ENCODE results near the gene NRG4. TPM values are rescaled to one million over a fixed set of nuclear protein-coding genes. Genes with fewer than 3 reads are reported as not detected.
"Not testable (repeated sequence)": the region's sequence is repeated elsewhere in the genome, so short reads cannot be mapped to it uniquely, and the experiment has no call there.

The NRG4 gene
- total and polyA plus RNA-seq, 2 experiments from 2014 or later: 0.50 to 1.5 TPM

DNA sequence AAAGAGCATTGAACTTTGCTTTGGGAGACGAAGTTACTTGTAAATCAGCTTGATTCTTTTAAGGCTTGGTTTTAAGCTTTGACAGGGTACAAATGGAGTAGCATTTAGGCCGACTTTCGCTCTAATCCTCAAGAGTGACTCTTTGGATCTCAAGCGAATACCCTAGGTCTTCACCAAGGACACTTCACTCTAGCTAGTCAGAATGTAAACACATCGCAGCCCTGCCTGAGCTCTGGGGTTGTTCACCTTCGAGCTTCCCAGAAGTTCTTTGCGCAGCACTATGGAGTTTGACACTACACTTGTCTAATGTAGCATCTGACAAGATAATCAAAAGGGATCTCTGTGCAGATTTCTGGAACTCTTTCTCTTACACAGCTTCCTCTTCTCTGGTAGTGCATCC, 22.3 kb downstream of the NRG4 start:
- no peaks in the 10 kb centered on the region for H3K9me2 ChIP-seq (replicated peaks; ENCODE audit: insufficient read depth)
- H3K79me2 ChIP-seq: no peaks in the 10 kb centered on the region
- no peak overlapping the region for H3K4me3 ChIP-seq
- WGBS (ENCODE audit: low lambda C conversion rate, missing lambda C conversion rate): 80% methylated on average over 7 of the region's 7 CpGs
- no peaks in the 10 kb centered on the region for H3K36me3 ChIP-seq (replicated peaks; ENCODE audit: insufficient read depth, low read depth)
- TF ChIP-seq, protein P1, sequence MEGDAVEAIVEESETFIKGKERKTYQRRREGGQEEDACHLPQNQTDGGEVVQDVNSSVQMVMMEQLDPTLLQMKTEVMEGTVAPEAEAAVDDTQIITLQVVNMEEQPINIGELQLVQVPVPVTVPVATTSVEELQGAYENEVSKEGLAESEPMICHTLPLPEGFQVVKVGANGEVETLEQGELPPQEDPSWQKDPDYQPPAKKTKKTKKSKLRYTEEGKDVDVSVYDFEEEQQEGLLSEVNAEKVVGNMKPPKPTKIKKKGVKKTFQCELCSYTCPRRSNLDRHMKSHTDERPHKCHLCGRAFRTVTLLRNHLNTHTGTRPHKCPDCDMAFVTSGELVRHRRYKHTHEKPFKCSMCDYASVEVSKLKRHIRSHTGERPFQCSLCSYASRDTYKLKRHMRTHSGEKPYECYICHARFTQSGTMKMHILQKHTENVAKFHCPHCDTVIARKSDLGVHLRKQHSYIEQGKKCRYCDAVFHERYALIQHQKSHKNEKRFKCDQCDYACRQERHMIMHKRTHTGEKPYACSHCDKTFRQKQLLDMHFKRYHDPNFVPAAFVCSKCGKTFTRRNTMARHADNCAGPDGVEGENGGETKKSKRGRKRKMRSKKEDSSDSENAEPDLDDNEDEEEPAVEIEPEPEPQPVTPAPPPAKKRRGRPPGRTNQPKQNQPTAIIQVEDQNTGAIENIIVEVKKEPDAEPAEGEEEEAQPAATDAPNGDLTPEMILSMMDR (IDR thresholded peaks at IDR 0.05; ENCODE audit: poor library complexity): no peak
- no peak for TF ChIP-seq EZH2phosphoT487 (IDR thresholded peaks at IDR 0.05; ENCODE audit: low read depth, severe bottlenecking, unreplicated experiment)
- TF ChIP-seq EZH2 (IDR thresholded peaks at IDR 0.05; ENCODE audit: borderline replicate concordance): no peak
- H2AFZ ChIP-seq: peak overlapping the region; percentile 24
- no peaks in the 10 kb centered on the region for H3K27me3 ChIP-seq
- H3K9me3 ChIP-seq (ENCODE audit: low read depth): no peaks in the 10 kb centered on the region
- H3K4me1 ChIP-seq (ENCODE audit: insufficient read depth): no peaks in the 10 kb centered on the region
- no peaks in the 10 kb centered on the region for H4K20me1 ChIP-seq (ENCODE audit: insufficient read depth, poor library complexity, severe bottlenecking)
- peak overlapping the region; percentile 31 for H3K27ac ChIP-seq
- no peak overlapping the region for H3K4me2 ChIP-seq
- DNase-seq (ENCODE audit: low spot score): no peak

- H4K20me1 ChIP-seq (ENCODE audit: insufficient read depth, poor library complexity, severe bottlenecking): no peaks in the 10 kb centered on the region
- no peaks in the 10 kb centered on the region for H3K4me1 ChIP-seq (ENCODE audit: insufficient read depth)
- DNase-seq (ENCODE audit: low spot score): peak; percentile 13
- H2AFZ ChIP-seq: no peak overlapping the region
- H3K36me3 ChIP-seq (replicated peaks; ENCODE audit: insufficient read depth, low read depth): no peaks in the 10 kb centered on the region
- peak overlapping the region; percentile 52 for H3K27ac ChIP-seq
- H3K9me3 ChIP-seq (ENCODE audit: low read depth): no peaks in the 10 kb centered on the region
- no peaks in the 10 kb centered on the region for H3K79me2 ChIP-seq
- WGBS (ENCODE audit: low lambda C conversion rate, missing lambda C conversion rate): 52% methylated on average over 2 of the region's 2 CpGs
- H3K4me2 ChIP-seq: no peak overlapping the region
- TF ChIP-seq EZH2phosphoT487 (IDR thresholded peaks at IDR 0.05; ENCODE audit: low read depth, severe bottlenecking, unreplicated experiment): no peak
- no peaks in the 10 kb centered on the region for H3K9me2 ChIP-seq (replicated peaks; ENCODE audit: insufficient read depth)
- H3K27me3 ChIP-seq: no peaks in the 10 kb centered on the region
- no peak overlapping the region for H3K4me3 ChIP-seq
Observed at GRCh38 chr15:75989045-75989444, 23.2 kb downstream of the NRG4 start.

- no peaks in the 10 kb centered on the region for H3K79me2 ChIP-seq
- TF ChIP-seq, protein P1 (IDR thresholded peaks at IDR 0.05; ENCODE audit: poor library complexity): no peak
- WGBS (ENCODE audit: low lambda C conversion rate, missing lambda C conversion rate): 93% methylated on average over 1 of the region's 1 CpG
Observed at GRCh38 chr15:75985971-75986370, 26.3 kb downstream of the NRG4 start.

DNA sequence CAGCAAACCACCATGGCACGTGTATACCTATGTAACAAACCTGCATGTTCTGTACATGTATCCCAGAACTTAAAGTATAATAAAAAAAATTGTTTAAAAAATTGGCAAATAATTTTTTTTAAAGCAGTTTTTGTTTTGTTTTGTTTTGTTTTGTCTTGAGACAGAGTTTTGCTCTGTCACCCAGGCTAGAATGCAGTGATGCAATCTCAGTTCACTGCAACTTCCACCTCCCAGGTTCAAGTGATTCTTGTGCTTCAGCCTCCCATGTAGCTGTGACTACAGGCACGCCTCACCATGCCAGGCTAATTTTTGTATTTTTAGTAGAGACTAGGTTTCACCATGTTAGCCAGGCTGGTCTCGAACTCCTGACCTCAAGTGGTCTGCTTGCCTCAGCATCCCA, 27.5 kb downstream of the NRG4 start:
- DNase-seq (ENCODE audit: low spot score); H3K27me3 ChIP-seq; H3K4me2 ChIP-seq; H3K9me3 ChIP-seq (ENCODE audit: low read depth); H2AFZ ChIP-seq; H4K20me1 ChIP-seq (ENCODE audit: insufficient read depth, poor library complexity, severe bottlenecking); H3K4me3 ChIP-seq; H3K27ac ChIP-seq; H3K79me2 ChIP-seq; H3K9me2 ChIP-seq (replicated peaks; ENCODE audit: insufficient read depth); H3K4me1 ChIP-seq (ENCODE audit: insufficient read depth); H3K36me3 ChIP-seq (replicated peaks; ENCODE audit: insufficient read depth, low read depth): not testable (repeated sequence)
- 88% methylated on average over 3 of the region's 3 CpGs for WGBS (ENCODE audit: low lambda C conversion rate, missing lambda C conversion rate)

More at GRCh38 chr15:75985971-75986370, 26.3 kb downstream of the NRG4 start:
- Histone ChIP-seq H3K4me2 (no peak overlapping the region), H3K27ac (no peak overlapping the region), H3K4me1 (ENCODE audit: insufficient read depth) (no peaks in the 10 kb centered on the region), H3K9me2 (replicated peaks; ENCODE audit: insufficient read depth) (no peaks in the 10 kb centered on the region), H3K4me3 (no peak overlapping the region), H3K9me3 (ENCODE audit: low read depth) (no peaks in the 10 kb centered on the region), H4K20me1 (ENCODE audit: insufficient read depth, poor library complexity, severe bottlenecking) (no peaks in the 10 kb centered on the region), H2AFZ (no peak overlapping the region), H3K36me3 (replicated peaks; ENCODE audit: insufficient read depth, low read depth) (no peaks in the 10 kb centered on the region), H3K27me3 (no peaks in the 10 kb centered on the region)
- no peak for DNase-seq (ENCODE audit: low spot score)

GRCh38 chr15:75982468-75982867, 29.8 kb downstream of the NRG4 start:
- no peak for DNase-seq (ENCODE audit: low spot score)
- Histone ChIP-seq H3K27ac (no peak overlapping the region), H3K79me2 (no peaks in the 10 kb centered on the region), H3K9me3 (ENCODE audit: low read depth) (no peaks in the 10 kb centered on the region), H3K4me2 (no peak overlapping the region), H4K20me1 (ENCODE audit: insufficient read depth, poor library complexity, severe bottlenecking) (no peaks in the 10 kb centered on the region), H3K36me3 (replicated peaks; ENCODE audit: insufficient read depth, low read depth) (no peaks in the 10 kb centered on the region), H3K4me1 (ENCODE audit: insufficient read depth) (no peaks in the 10 kb centered on the region), H3K9me2 (replicated peaks; ENCODE audit: insufficient read depth) (no peaks in the 10 kb centered on the region), H2AFZ (no peak overlapping the region), H3K27me3 (no peaks in the 10 kb centered on the region), H3K4me3 (no peak overlapping the region)
- 78% methylated on average over 2 of the region's 2 CpGs for WGBS (ENCODE audit: low lambda C conversion rate, missing lambda C conversion rate)
- TF ChIP-seq EZH2 (IDR thresholded peaks at IDR 0.05; ENCODE audit: borderline replicate concordance) (no peak), EZH2phosphoT487 (IDR thresholded peaks at IDR 0.05; ENCODE audit: low read depth, severe bottlenecking, unreplicated experiment) (no peak)
- TF ChIP-seq, protein P1 (IDR thresholded peaks at IDR 0.05; ENCODE audit: poor library complexity): no peak
